CD4-positive, alpha-beta T cell (primary cell): Measurements from ENCODE around the gene MGAT5B. TPM values are rescaled to one million over a fixed set of nuclear protein-coding genes. Genes with fewer than 3 reads are reported as not detected.

Source experiments
- ATAC-seq: fragments of 200-7000 bp; cut with Tn5 transposase; one replicate; pipeline ENCODE4 v1.10.0; 2022; ENCODE audit warnings: mild to moderate bottlenecking; ENCODE audit not compliant: poor library complexity
- CTCF ChIA-PET: fragments of 350-600 bp; sonication (Branson Sonifier 250); formaldehyde crosslinking; loops from one replicate; lab custom pipeline; 2021; ENCODE audit warnings: antibody characterized with exemption, inconsistent platforms; lab: Charles Lee
- POLR2A ChIA-PET: fragments of 350-600 bp; sonication (Branson Sonifier 250); formaldehyde crosslinking; loops from one replicate; lab custom pipeline; 2021; ENCODE audit warnings: antibody characterized with exemption, inconsistent platforms; lab: Charles Lee
- DNase-seq, 14 experiments: peaks; one replicate each; pipeline ENCODE4 v3.0.0-alpha.2; 2013 to 2020; ENCODE audit warnings: mixed read lengths in 2 of 14
- H3K27ac ChIP-seq, 2 donors: one replicate each; pipeline versions ENCODE4 v1.5.1 to v1.7.0; 2013; ENCODE audit warnings: low read length in 2 of 2, low read depth in 1 of 2, mild to moderate bottlenecking in 1 of 2
- H3K27me3 ChIP-seq, 2 experiments: 1 replicate in 1 of 2; 2 replicates in 1 of 2; pipeline versions ENCODE4 v1.6.1 to v1.7.0; 2013; ENCODE audit warnings: low read length in 2 of 2, control low read depth in 1 of 2, mild to moderate bottlenecking in 1 of 2, moderate library complexity in 1 of 2; ENCODE audit not compliant: insufficient read depth in 2 of 2, control insufficient read depth in 1 of 2
- H3K36me3 ChIP-seq: one replicate; pipeline ENCODE4 v1.6.1; 2013; ENCODE audit warnings: low read length, control low read depth; ENCODE audit not compliant: insufficient read depth
- H3K4me1 ChIP-seq: one replicate; pipeline ENCODE4 v1.6.1; 2013; ENCODE audit warnings: low read length, control low read depth; ENCODE audit not compliant: insufficient read depth
- H3K4me3 ChIP-seq: one replicate; pipeline ENCODE4 v1.5.1; 2013; ENCODE audit warnings: mild to moderate bottlenecking, low read length, moderate library complexity
- H3K9me3 ChIP-seq, 2 experiments: 1 replicate in 1 of 2; 2 replicates in 1 of 2; pipeline versions ENCODE4 v1.6.1 to v1.7.0; 2013; ENCODE audit warnings: low read length in 2 of 2, mild to moderate bottlenecking in 2 of 2, control low read depth in 1 of 2, moderate library complexity in 1 of 2; ENCODE audit not compliant: control insufficient read depth in 1 of 2, insufficient read depth in 1 of 2
- H3K27ac Mint-ChIP-seq: one replicate; pipeline ENCODE4 v1.8.0; 2020; ENCODE audit warnings: mixed read lengths
- H3K27me3 Mint-ChIP-seq: one replicate; pipeline ENCODE4 v1.8.0; 2021; ENCODE audit warnings: mixed read lengths
- H3K36me3 Mint-ChIP-seq: one replicate; pipeline ENCODE4 v1.8.0; 2021; ENCODE audit warnings: low read depth, mixed read lengths
- H3K4me1 Mint-ChIP-seq: one replicate; pipeline ENCODE4 v1.8.0; 2021; ENCODE audit warnings: low read depth, mixed read lengths
- H3K4me3 Mint-ChIP-seq: one replicate; pipeline ENCODE4 v1.8.0; 2020; ENCODE audit warnings: mild to moderate bottlenecking, mixed read lengths
- H3K9me3 Mint-ChIP-seq: one replicate; pipeline ENCODE4 v1.8.0; 2020; ENCODE audit warnings: mixed read lengths
- intact Hi-C, 2 experiments: fragments of 100-400 bp; cut with DNase I in 1 of 2; cut with micrococcal nuclease in 1 of 2; formaldehyde crosslinking; loops; one replicate each; pipeline versions ENCODE4 v1.15.1 to v1.9.0; 2023 to 2025; cut with DNase I, micrococcal nuclease
- polyA plus RNA-seq, 2 donors: library from polyadenylated mRNA; unstranded; fragments of 120-200 nt; gene quantifications; one replicate each; pipeline ENCODE4 v1.2.1, GENCODE V29; 2013
- total RNA-seq, 174 experiments: library from RNA in 2 of 174; stranded (reverse) in 2 of 174; gene quantifications; one replicate each; pipeline ENCODE4 v1.2.3 and lab custom pipeline; 2021 to 2026
- TF ChIP-seq, protein P1 (sequence below): fragments of 200-600 bp; IDR thresholded peaks from one replicate; pipeline ENCODE4 v1.8.0; 2022; ENCODE audit warnings: antibody characterized with exemption, mild to moderate bottlenecking

Gene MGAT5B, protein sequence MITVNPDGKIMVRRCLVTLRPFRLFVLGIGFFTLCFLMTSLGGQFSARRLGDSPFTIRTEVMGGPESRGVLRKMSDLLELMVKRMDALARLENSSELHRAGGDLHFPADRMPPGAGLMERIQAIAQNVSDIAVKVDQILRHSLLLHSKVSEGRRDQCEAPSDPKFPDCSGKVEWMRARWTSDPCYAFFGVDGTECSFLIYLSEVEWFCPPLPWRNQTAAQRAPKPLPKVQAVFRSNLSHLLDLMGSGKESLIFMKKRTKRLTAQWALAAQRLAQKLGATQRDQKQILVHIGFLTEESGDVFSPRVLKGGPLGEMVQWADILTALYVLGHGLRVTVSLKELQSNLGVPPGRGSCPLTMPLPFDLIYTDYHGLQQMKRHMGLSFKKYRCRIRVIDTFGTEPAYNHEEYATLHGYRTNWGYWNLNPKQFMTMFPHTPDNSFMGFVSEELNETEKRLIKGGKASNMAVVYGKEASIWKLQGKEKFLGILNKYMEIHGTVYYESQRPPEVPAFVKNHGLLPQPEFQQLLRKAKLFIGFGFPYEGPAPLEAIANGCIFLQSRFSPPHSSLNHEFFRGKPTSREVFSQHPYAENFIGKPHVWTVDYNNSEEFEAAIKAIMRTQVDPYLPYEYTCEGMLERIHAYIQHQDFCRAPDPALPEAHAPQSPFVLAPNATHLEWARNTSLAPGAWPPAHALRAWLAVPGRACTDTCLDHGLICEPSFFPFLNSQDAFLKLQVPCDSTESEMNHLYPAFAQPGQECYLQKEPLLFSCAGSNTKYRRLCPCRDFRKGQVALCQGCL
- total RNA-seq (under 1 TPM; 0.28 to 0.77 TPM), total RNA-seq (lab: John Stamatoyannopoulos, UW) (0 to 5.5 (median 0.28) reads per million in 172 experiments)
- polyA plus RNA-seq (2013, experiment 1 of 2): 0.16 TPM
- 0.41 TPM for polyA plus RNA-seq (2013, experiment 2 of 2)

DNA sequence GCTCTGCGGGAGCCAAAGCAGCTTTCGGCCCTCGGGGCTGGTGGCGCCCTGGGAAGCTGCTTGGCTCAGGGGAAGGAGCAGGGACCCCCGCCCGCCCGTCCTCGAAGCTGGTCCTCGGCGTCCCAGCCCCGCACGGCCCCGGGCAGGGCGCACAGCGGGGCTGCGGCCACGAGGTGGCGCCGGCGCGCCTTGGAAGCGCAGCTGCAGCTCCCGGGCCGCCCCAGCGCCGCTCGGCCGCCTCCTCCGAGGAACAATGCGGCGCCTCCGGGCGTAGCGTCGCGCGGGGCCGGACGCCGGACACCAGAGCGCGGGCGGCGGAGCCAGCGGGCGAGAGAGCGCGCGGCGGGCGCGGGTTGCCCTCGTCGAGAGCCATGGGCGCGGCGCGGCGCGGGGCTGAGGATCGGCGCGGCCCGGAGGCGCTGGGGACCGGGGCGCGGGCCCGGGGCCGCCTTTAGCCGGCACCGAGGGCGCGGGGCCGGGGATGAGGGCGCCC lies at the start of gene MGAT5B:
Gene MGAT5B, plus strand, starts transcription at position 229 of the 493 bp plus-strand sequence. CDS start 626 bp downstream, outside the sequence.
- peak; percentile 95 for ATAC-seq
- no peaks in the 10 kb centered on the region for H3K36me3 ChIP-seq
- peaks cover 0 to 6% of the 10 kb centered on the region in 2 experiments for H3K9me3 ChIP-seq
- H3K4me1 ChIP-seq: peaks cover 13% of the 10 kb centered on the region
- H3K9me3 Mint-ChIP-seq: no peaks in the 10 kb centered on the region
- DNase-seq: peak; percentile 56 to 91 (median 74)
- ChIA-PET CTCF (interaction anchor here (0.6 to 2.8 kb wide), 15 partner anchors 11 to 1001 kb away, joined by 3 to 54 read pairs (median 4); no protein-coding TSS in a partner anchor), POLR2A (interaction anchor here (0.8 to 1.9 kb wide), 5 partner anchors 188 to 221 kb away, joined by 3 to 18 read pairs (median 3); no protein-coding TSS in a partner anchor)
- peaks cover 37% of the 10 kb centered on the region for H3K27me3 Mint-ChIP-seq
- H3K4me1 Mint-ChIP-seq: peaks cover 16% of the 10 kb centered on the region
- no peak within 1 kb of the TSS for H3K27ac ChIP-seq
- intact Hi-C loops: loop anchor here (1.0 to 2.0 kb wide), 4 partner anchors 188 to 379 kb away; no protein-coding TSS in a partner anchor
- H3K27ac Mint-ChIP-seq: no peak within 1 kb of the TSS
- TF ChIP-seq, protein P1, sequence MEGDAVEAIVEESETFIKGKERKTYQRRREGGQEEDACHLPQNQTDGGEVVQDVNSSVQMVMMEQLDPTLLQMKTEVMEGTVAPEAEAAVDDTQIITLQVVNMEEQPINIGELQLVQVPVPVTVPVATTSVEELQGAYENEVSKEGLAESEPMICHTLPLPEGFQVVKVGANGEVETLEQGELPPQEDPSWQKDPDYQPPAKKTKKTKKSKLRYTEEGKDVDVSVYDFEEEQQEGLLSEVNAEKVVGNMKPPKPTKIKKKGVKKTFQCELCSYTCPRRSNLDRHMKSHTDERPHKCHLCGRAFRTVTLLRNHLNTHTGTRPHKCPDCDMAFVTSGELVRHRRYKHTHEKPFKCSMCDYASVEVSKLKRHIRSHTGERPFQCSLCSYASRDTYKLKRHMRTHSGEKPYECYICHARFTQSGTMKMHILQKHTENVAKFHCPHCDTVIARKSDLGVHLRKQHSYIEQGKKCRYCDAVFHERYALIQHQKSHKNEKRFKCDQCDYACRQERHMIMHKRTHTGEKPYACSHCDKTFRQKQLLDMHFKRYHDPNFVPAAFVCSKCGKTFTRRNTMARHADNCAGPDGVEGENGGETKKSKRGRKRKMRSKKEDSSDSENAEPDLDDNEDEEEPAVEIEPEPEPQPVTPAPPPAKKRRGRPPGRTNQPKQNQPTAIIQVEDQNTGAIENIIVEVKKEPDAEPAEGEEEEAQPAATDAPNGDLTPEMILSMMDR: no peak
- no peak within 1 kb of the TSS for H3K4me3 ChIP-seq
- peaks cover 24 to 41% of the 10 kb centered on the region in 2 experiments for H3K27me3 ChIP-seq
- H3K4me3 Mint-ChIP-seq: peak within 1 kb of the TSS; percentile 88
- no peaks in the 10 kb centered on the region for H3K36me3 Mint-ChIP-seq

DNA sequence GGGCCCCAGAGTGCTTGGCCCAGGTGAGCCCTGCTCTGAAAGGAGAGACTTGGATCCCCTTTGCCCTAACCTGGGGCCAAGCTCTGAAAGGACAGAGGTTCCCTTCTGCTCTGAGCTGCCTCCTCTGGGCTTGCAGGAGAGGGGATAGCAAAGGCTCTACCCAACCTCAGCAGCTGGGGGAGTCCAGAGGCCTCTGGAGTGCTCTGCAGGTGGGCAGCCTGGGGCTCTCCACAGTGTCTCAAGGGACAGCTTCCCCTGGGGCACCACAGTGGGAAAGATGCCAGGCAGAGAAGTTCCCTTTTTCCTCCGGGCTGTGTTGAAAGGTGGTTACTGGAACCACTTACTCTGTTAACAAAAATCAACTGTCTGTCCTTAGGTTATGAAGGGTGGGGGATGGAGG lies 48.2 kb upstream of the MGAT5B start:
- no peaks in the 10 kb centered on the region for H3K27me3 Mint-ChIP-seq

More for the DNA sequence above, 48.2 kb upstream of the MGAT5B start:
- Histone ChIP-seq H3K9me3 (no peaks in the 10 kb centered on the region), H3K4me1 (peaks cover 7% of the 10 kb centered on the region), H3K27ac (no peak overlapping the region), H3K27me3 (no peaks in the 10 kb centered on the region), H3K4me3 (no peak overlapping the region), H3K36me3 (no peaks in the 10 kb centered on the region)
- TF ChIP-seq, protein P1: no peak
- Mint-ChIP-seq H3K36me3 (no peaks in the 10 kb centered on the region), H3K4me1 (peaks cover 9% of the 10 kb centered on the region), H3K4me3 (no peak overlapping the region), H3K9me3 (no peaks in the 10 kb centered on the region), H3K27ac (no peak overlapping the region)
- no peak for ATAC-seq
- intact Hi-C loops: no loop called here
- ChIA-PET CTCF (interaction anchor here (1.3 kb wide), 1 partner anchor 139 kb away, joined by 3 read pairs; no protein-coding TSS in a partner anchor), POLR2A (no interaction called here)
- DNase-seq: no peak
